ENCODE measurements around the gene SPAM1. TPM values are rescaled to one million over a fixed set of nuclear protein-coding genes. Genes with fewer than 3 reads are reported as not detected.

The SPAM1 gene
- total RNA-seq, 4 donors from 2014 or later: 1.1 TPM; not detected in 2

DNA sequence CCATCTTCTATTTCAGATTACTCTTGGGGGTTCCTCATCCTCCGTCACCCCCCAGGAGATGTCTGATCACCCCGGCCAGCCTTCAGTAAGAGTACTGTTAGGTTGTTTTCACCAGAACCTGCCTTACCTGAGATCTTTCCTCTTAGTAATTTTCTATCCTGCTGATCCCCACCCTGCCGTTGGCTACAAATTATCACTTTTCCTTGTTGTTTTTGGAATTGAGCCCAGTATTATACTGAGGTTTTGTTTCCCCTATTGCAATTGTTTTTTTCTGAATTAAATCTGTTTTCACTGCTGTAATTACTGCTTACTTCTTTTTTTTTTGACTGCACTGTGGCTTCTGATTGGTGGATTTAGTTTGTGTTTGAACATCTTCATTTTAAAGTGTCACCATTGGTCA, 14.7 kb downstream of the SPAM1 start:
- H3K9me3 ChIP-seq: peaks cover 0 to 8% (median 0%) of the 10 kb centered on the region in 4 donors
- H3K4me1 ChIP-seq: no peaks in the 10 kb centered on the region
- no peak overlapping the region for H3K27ac ChIP-seq
- TF ChIP-seq, protein P1, sequence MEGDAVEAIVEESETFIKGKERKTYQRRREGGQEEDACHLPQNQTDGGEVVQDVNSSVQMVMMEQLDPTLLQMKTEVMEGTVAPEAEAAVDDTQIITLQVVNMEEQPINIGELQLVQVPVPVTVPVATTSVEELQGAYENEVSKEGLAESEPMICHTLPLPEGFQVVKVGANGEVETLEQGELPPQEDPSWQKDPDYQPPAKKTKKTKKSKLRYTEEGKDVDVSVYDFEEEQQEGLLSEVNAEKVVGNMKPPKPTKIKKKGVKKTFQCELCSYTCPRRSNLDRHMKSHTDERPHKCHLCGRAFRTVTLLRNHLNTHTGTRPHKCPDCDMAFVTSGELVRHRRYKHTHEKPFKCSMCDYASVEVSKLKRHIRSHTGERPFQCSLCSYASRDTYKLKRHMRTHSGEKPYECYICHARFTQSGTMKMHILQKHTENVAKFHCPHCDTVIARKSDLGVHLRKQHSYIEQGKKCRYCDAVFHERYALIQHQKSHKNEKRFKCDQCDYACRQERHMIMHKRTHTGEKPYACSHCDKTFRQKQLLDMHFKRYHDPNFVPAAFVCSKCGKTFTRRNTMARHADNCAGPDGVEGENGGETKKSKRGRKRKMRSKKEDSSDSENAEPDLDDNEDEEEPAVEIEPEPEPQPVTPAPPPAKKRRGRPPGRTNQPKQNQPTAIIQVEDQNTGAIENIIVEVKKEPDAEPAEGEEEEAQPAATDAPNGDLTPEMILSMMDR (IDR thresholded peaks at IDR 0.05): no peak
- TF ChIP-seq POLR2A (IDR thresholded peaks at IDR 0.05): no peak
- H3K36me3 ChIP-seq: no peaks in the 10 kb centered on the region
- H3K4me3 ChIP-seq: no peak overlapping the region
- no peak for DNase-seq
- H3K27me3 ChIP-seq: no peaks in the 10 kb centered on the region

DNA sequence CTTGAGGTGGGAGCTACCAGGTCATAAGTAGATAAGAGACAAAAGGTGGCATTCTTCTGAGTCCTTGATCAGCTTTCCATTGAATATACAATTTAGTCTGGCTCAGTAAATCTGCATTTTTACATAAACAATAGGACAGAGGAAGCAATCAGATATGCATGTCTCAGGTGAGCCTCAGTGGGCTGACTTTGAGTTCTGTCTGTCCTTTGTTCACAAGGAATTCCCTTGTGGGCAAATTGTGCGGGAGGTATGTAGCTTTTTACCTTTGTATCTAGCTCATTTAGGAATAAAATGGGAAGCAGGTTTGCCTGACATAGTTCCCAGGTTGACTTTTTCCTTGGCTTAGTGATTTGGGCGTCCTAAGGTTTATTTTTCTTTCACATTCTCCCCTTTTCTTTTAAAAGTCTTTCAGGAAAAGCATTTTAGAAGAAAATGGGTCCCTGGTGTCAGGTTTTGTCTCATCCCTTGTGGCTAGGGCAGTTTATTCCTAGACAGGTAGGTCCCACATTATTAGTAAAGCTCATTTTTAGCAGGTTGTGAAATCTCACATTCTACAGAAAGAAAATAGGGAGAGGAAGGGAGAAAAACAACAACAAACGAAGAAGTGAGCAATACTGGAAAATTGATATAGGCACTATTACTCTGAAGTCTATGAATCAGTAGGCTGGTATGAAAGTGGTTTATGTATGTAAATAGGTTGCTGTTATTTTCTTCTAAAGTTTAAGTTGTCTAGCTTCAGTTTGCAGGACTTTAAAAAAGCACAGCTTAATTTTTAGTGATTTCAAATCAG, 16.5 kb downstream of the SPAM1 start:
- H3K36me3 ChIP-seq: no peaks in the 10 kb centered on the region
- H3K27ac ChIP-seq: no peak overlapping the region
- DNase-seq: no peak
- H3K9me3 ChIP-seq: no peaks in the 10 kb centered on the region
- H3K27me3 ChIP-seq: no peaks in the 10 kb centered on the region
- no peaks in the 10 kb centered on the region for H3K4me1 ChIP-seq
- no peak for TF ChIP-seq POLR2A (IDR thresholded peaks at IDR 0.05)
- TF ChIP-seq, protein P1 (IDR thresholded peaks at IDR 0.05): no peak
- H3K4me3 ChIP-seq: no peak overlapping the region

DNA sequence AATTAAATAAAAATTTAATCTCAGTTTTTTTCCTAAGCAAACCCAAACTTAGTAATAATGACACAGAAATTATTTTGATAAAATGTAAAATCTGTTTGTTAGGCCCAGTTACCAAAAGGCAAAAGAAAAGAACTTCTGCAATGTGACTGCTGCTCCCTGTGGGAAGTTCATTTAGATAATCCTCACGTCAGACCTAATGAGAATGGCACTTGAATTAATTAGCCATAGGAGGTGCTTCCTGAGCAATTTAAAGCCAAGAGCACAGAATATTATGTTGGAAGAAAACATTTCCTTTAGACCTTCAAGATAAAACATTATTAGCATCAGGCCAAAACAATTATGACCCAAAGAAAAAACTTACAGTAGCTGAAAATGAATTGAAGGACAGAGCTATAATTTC, 19.4 kb downstream of the SPAM1 start:
- no peak for DNase-seq
- Histone ChIP-seq H3K36me3 (no peaks in the 10 kb centered on the region), H3K4me3 (no peak overlapping the region), H3K27me3 (no peaks in the 10 kb centered on the region), H3K9me3 (no peaks in the 10 kb centered on the region), H3K27ac (no peak overlapping the region), H3K4me1 (peaks cover 0 to 9% (median 0%) of the 10 kb centered on the region in 4 donors)
- TF ChIP-seq, protein P1 (IDR thresholded peaks at IDR 0.05): no peak
- TF ChIP-seq POLR2A (IDR thresholded peaks at IDR 0.05): no peak

DNA sequence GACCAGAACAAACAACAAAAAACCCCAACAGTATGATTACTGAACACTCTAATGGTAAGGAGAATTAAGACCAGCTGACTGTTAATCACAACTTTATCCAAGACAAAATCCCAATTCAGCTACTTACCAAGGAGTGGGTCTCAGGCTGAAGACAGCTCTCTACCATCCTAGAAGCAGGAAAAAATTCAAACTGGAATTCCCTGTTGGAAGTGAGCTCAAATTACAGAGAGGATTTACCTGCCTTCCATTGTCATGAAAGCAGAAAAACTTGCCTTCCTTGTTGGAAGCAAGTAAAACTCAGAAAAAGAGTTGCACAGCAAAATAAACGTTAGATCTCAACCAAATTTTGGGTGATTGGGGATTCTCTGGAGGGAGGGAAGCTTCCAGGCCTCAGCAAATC, 20.9 kb downstream of the SPAM1 start:
- Histone ChIP-seq H3K27me3 (no peaks in the 10 kb centered on the region), H3K9me3 (no peaks in the 10 kb centered on the region), H3K36me3 (no peaks in the 10 kb centered on the region), H3K4me3 (no peak overlapping the region), H3K27ac (no peak overlapping the region), H3K4me1 (peaks cover 0 to 9% (median 0%) of the 10 kb centered on the region in 4 donors)
- TF ChIP-seq POLR2A (IDR thresholded peaks at IDR 0.05): no peak
- TF ChIP-seq, protein P1 (IDR thresholded peaks at IDR 0.05): no peak
- DNase-seq: no peak

DNA sequence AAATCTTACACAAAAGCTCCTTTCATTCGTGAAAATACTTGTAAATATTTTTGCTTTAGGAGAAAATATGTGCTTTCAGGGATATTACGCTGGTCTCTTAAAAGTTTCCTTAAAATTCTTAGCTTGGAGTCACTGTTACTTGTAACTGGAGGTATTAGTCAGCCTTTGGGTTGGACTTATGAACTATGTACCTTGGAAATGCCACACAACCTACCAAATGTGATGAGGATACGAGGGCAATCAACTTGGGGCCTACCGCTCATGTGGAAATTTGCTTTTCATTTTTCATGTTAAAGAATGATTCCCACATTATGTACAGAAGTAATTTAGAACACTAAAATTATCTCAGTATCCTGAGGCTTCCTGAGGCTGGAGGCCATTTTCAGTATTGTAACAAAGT, 23.1 kb downstream of the SPAM1 start:
- Histone ChIP-seq H3K9me3 (no peaks in the 10 kb centered on the region), H3K4me3 (no peak overlapping the region), H3K27me3 (no peaks in the 10 kb centered on the region), H3K27ac (peak overlapping the region in 1 of 4 donors; percentile 51), H3K36me3 (no peaks in the 10 kb centered on the region), H3K4me1 (peaks cover 0 to 9% (median 0%) of the 10 kb centered on the region in 4 donors)
- TF ChIP-seq, protein P1 (IDR thresholded peaks at IDR 0.05): no peak
- TF ChIP-seq POLR2A (IDR thresholded peaks at IDR 0.05): no peak
- DNase-seq: no peak

All from Peyer's patch (tissue), 4 donors.